Stimulated activated CD4-positive, alpha-beta T cell treated with anti-CD3 and anti-CD28 coated beads, Interleukin-1b, Interleukin-23, amount 100 ng/mL, for 4 hours (primary cell): ENCODE measurements around the gene KRTAP10-2.
"Not testable (repeated sequence)": the region's sequence is repeated elsewhere in the genome, so short reads cannot be mapped to it uniquely, and the experiment has no call there.

Experiments
- DNase-seq, 2 donors: peaks; one replicate each; pipeline ENCODE4 v3.0.0-alpha.2; 2020; ENCODE audit warnings: low read depth in 2 of 2

The KRTAP10-2 gene

GRCh38 chr21:44513389-44514217 is 37.7 kb downstream of the KRTAP10-2 start:
- no peak for DNase-seq

- no peak for DNase-seq
Measured at GRCh38 chr21:44512496-44513388, 38.6 kb downstream of the KRTAP10-2 start.

- no peak for DNase-seq
Measured at GRCh38 chr21:44511938-44512275, 39.4 kb downstream of the KRTAP10-2 start.

GRCh38 chr21:44511219-44511937 is 39.9 kb downstream of the KRTAP10-2 start:
- no peak for DNase-seq

- DNase-seq = peak; percentile 78 to 79
Measured at GRCh38 chr21:44510508-44511218, 40.6 kb downstream of the KRTAP10-2 start.

GRCh38 chr21:44510109-44510507 is 41.2 kb downstream of the KRTAP10-2 start:
- no peak for DNase-seq

GRCh38 chr21:44509539-44509938 is 41.8 kb downstream of the KRTAP10-2 start:
- no peak for DNase-seq

GRCh38 chr21:44508711-44509445 is 42.4 kb downstream of the KRTAP10-2 start:
- no peak for DNase-seq

- DNase-seq = no peak
Measured at GRCh38 chr21:44508426-44508710, 42.9 kb downstream of the KRTAP10-2 start.

- DNase-seq = no peak
Measured at GRCh38 chr21:44507673-44508425, 43.5 kb downstream of the KRTAP10-2 start.

GRCh38 chr21:44506279-44507255 is 44.7 kb downstream of the KRTAP10-2 start:
- DNase-seq = no peak

GRCh38 chr21:44505673-44506278 is 45.5 kb downstream of the KRTAP10-2 start:
- no peak for DNase-seq

GRCh38 chr21:44503901-44504399 is 47.4 kb downstream of the KRTAP10-2 start:
- DNase-seq = no peak

GRCh38 chr21:44503006-44503889 is 48.1 kb downstream of the KRTAP10-2 start:
- DNase-seq = not testable (repeated sequence)

GRCh38 chr21:44502171-44502958 is 48.9 kb downstream of the KRTAP10-2 start:
- DNase-seq = no peak
